Tibial artery (tissue), 4 donors: Measurements from ENCODE around the gene POR.
"Not testable (repeated sequence)": the region's sequence is repeated elsewhere in the genome, so short reads cannot be mapped to it uniquely, and the experiment has no call there.

Source experiments
- DNase-seq, 2 donors: peaks; one replicate each; pipeline ENCODE4 v3.0.0-alpha.2; 2019
- H3K27ac ChIP-seq, 2 donors: fragments of 200-600 bp; sonication (generic) in 1 of 2; 1 replicate in 1 of 2; 2 replicates in 1 of 2; pipeline ENCODE4 v1.5.1; 2018 to 2019; ENCODE audit warnings: mild to moderate bottlenecking in 1 of 2
- H3K27me3 ChIP-seq, 2 donors: fragments of 200-600 bp; sonication (generic) in 1 of 2; one replicate each; pipeline versions ENCODE4 v1.5.1 to v1.6.0; 2016 to 2019
- H3K36me3 ChIP-seq, 3 donors: fragments of 200-600 bp; sonication (generic) in 2 of 3; one replicate each; pipeline ENCODE4 v1.5.1; 2016 to 2019; ENCODE audit warnings: mild to moderate bottlenecking in 2 of 3
- H3K4me1 ChIP-seq, 4 donors: fragments of 200-600 bp; sonication (generic) in 2 of 4; 1 replicate in 3 of 4; 2 replicates in 1 of 4; pipeline ENCODE4 v1.5.1; 2016 to 2019
- H3K4me3 ChIP-seq, 2 donors: fragments of 200-600 bp; sonication (generic) in 1 of 2; 1 replicate in 1 of 2; 2 replicates in 1 of 2; pipeline ENCODE4 v1.5.1; 2018 to 2019; ENCODE audit warnings: mild to moderate bottlenecking in 2 of 2
- H3K9me3 ChIP-seq, 3 donors: fragments of 200-600 bp; sonication (generic) in 1 of 3; one replicate each; pipeline ENCODE4 v1.5.1; 2016 to 2019
- CTCF ChIP-seq, 2 experiments: fragments of 200-600 bp in 1 of 2; fragments of 450-650 bp in 1 of 2; IDR thresholded peaks; one replicate each; pipeline ENCODE4 v1.5.1; 2017 to 2019; ENCODE audit warnings: antibody characterized with exemption in 2 of 2, mild to moderate bottlenecking in 1 of 2, moderate library complexity in 1 of 2
- intact Hi-C: fragments of 100-400 bp; cut with DNase I; formaldehyde crosslinking; loops from one replicate; pipeline ENCODE4 v1.15.0; 2023; ENCODE audit warnings: low total_unique reads

POR gene

GRCh38 chr7:75998038-75998437, 83.1 kb downstream of the POR start:
- H3K4me3 ChIP-seq = no peak overlapping the region
- no peak overlapping the region for H3K27ac ChIP-seq
- peaks cover 3 to 18% (median 15%) of the 10 kb centered on the region in 4 donors for H3K4me1 ChIP-seq
- DNase-seq = no peak
- peaks cover 0 to 29% (median 3%) of the 10 kb centered on the region in 3 donors for H3K36me3 ChIP-seq
- intact Hi-C loops = no loop called here
- TF ChIP-seq CTCF (IDR thresholded peaks at IDR 0.05) = no peak
- no peaks in the 10 kb centered on the region for H3K27me3 ChIP-seq
- no peaks in the 10 kb centered on the region for H3K9me3 ChIP-seq

- no peak overlapping the region for H3K4me3 ChIP-seq
- peaks cover 0 to 3% (median 2%) of the 10 kb centered on the region in 4 donors for H3K4me1 ChIP-seq
- H3K27ac ChIP-seq = no peak overlapping the region
- H3K9me3 ChIP-seq = no peaks in the 10 kb centered on the region
- intact Hi-C loops = no loop called here
- no peaks in the 10 kb centered on the region for H3K27me3 ChIP-seq
- DNase-seq = peak in 1 of 2 donors; percentile 47
- peaks cover 7 to 47% (median 9%) of the 10 kb centered on the region in 3 donors for H3K36me3 ChIP-seq
- TF ChIP-seq CTCF (IDR thresholded peaks at IDR 0.05) = no peak
Observed at GRCh38 chr7:76000566-76000965, 85.6 kb downstream of the POR start.

- Histone ChIP-seq H3K27ac (no peak overlapping the region), H3K27me3 (no peaks in the 10 kb centered on the region), H3K4me3 (no peak overlapping the region), H3K36me3 (peaks cover 7 to 54% (median 9%) of the 10 kb centered on the region in 3 donors), H3K9me3 (no peaks in the 10 kb centered on the region), H3K4me1 (no peaks in the 10 kb centered on the region)
- intact Hi-C loops = no loop called here
- no peak for DNase-seq
- TF ChIP-seq CTCF (IDR thresholded peaks at IDR 0.05) = no peak
Observed at GRCh38 chr7:76002139-76002538, 87.2 kb downstream of the POR start.

- no peak overlapping the region for H3K4me3 ChIP-seq
- no peaks in the 10 kb centered on the region for H3K27me3 ChIP-seq
- intact Hi-C loops = no loop called here
- H3K27ac ChIP-seq = no peak overlapping the region
- no peaks in the 10 kb centered on the region for H3K4me1 ChIP-seq
- H3K9me3 ChIP-seq = no peaks in the 10 kb centered on the region
- peaks cover 7 to 54% (median 9%) of the 10 kb centered on the region in 3 donors for H3K36me3 ChIP-seq
- TF ChIP-seq CTCF (IDR thresholded peaks at IDR 0.05) = no peak
- no peak for DNase-seq
Observed at GRCh38 chr7:76002822-76003221, 87.9 kb downstream of the POR start.

GRCh38 chr7:76003351-76003750, 88.4 kb downstream of the POR start:
- intact Hi-C loops = no loop called here
- no peak for TF ChIP-seq CTCF (IDR thresholded peaks at IDR 0.05)
- DNase-seq = no peak
- Histone ChIP-seq H3K36me3 (peaks cover 7 to 54% (median 9%) of the 10 kb centered on the region in 3 donors), H3K27me3 (no peaks in the 10 kb centered on the region), H3K27ac (no peak overlapping the region), H3K9me3 (no peaks in the 10 kb centered on the region), H3K4me3 (no peak overlapping the region), H3K4me1 (no peaks in the 10 kb centered on the region)

- peaks cover 7 to 48% (median 9%) of the 10 kb centered on the region in 3 donors for H3K36me3 ChIP-seq
- H3K4me3 ChIP-seq, H3K27me3 ChIP-seq, H3K27ac ChIP-seq, intact Hi-C loops, DNase-seq, H3K4me1 ChIP-seq, H3K9me3 ChIP-seq: not testable (repeated sequence)
Observed at GRCh38 chr7:76005004-76005403, 90.0 kb downstream of the POR start.
